Transverse colon (tissue), 4 donors: Measurements from ENCODE around the gene SPATA24. TPM values are rescaled to one million over a fixed set of nuclear protein-coding genes. Genes with fewer than 3 reads are reported as not detected.

Source experiments
- DNase-seq: peaks from one replicate; pipeline ENCODE4 v3.0.0-alpha.2; 2019
- H3K27ac ChIP-seq, 4 donors: fragments of 200-600 bp; sonication (generic); 2 replicates each; pipeline ENCODE4 v1.5.1; 2016 to 2018; ENCODE audit warnings: inconsistent platforms in 4 of 4
- H3K27me3 ChIP-seq: fragments of 200-600 bp; sonication (generic); 2 replicates; pipeline ENCODE4 v1.5.1; 2017; ENCODE audit warnings: inconsistent platforms
- H3K36me3 ChIP-seq, 4 donors: fragments of 200-600 bp; sonication (generic); 2 replicates each; pipeline ENCODE4 v1.5.1; 2017 to 2019; ENCODE audit warnings: inconsistent platforms in 4 of 4
- H3K4me1 ChIP-seq, 4 donors: fragments of 200-600 bp; sonication (generic); 2 replicates each; pipeline ENCODE4 v1.5.1; 2017 to 2020; ENCODE audit warnings: inconsistent platforms in 4 of 4
- H3K4me3 ChIP-seq, 4 donors: fragments of 200-600 bp; sonication (generic); 1 replicate in 1 of 4; 2 replicates in 3 of 4; pipeline versions ENCODE4 v1.5.1 to v1.6.1; 2017 to 2019; ENCODE audit warnings: inconsistent platforms in 4 of 4
- H3K9me3 ChIP-seq, 2 donors: fragments of 200-600 bp; sonication (generic); 2 replicates each; pipeline ENCODE4 v1.5.1; 2017 to 2019; ENCODE audit warnings: inconsistent platforms in 2 of 2
- CTCF ChIP-seq, 5 experiments: fragments of 200-600 bp in 3 of 5; fragments of 450-650 bp in 2 of 5; sonication (generic) in 3 of 5; IDR thresholded peaks; 1 replicate in 2 of 5; 2 replicates in 3 of 5; pipeline ENCODE4 v1.5.1; 2016 to 2017; ENCODE audit warnings: antibody characterized with exemption in 5 of 5, inconsistent platforms in 3 of 5, mild to moderate bottlenecking in 2 of 5, moderate library complexity in 1 of 5
- EP300 ChIP-seq: sonication (generic); formaldehyde crosslinking; IDR thresholded peaks from one replicate; pipeline ENCODE4 v1.6.1; 2017; ENCODE audit warnings: antibody characterized with exemption, low read depth
- POLR2A ChIP-seq: fragments of 450-650 bp; IDR thresholded peaks from one replicate; pipeline ENCODE4 v1.6.1; 2016; ENCODE audit warnings: antibody characterized with exemption, mild to moderate bottlenecking, moderate library complexity
- POLR2AphosphoS5 ChIP-seq, 3 donors: sonication (generic); formaldehyde crosslinking; IDR thresholded peaks; one replicate each; pipeline ENCODE4 v1.6.1; 2016; ENCODE audit warnings: antibody characterized with exemption in 3 of 3
- WGBS, 2 donors: methylation state at CpG; one replicate each; pipeline ENCODE4 v1.1.5; 2018; ENCODE audit warnings: low coverage in 1 of 2; 5-methylcytosine and 5-hydroxymethylcytosine counted together
- in situ Hi-C, 4 donors: fragments of 200-750 bp; cut with MboI; loops; one replicate each; pipeline versions ENCODE4 v1.15.0 to v1.15.1; 2017; ENCODE audit warnings: low sequenced_read_pairs in 3 of 4, low pct_ligation_motif_present in 1 of 4, low pct_unique_long_range_greater_than_20kb in 1 of 4
- intact Hi-C: fragments of 100-400 bp; cut with DNase I; formaldehyde crosslinking; loops from one replicate; pipeline ENCODE4 v1.15.1; 2023; ENCODE audit warnings: low total_unique reads
- total RNA-seq, 4 donors: library from RNA; depleted of rRNA; stranded (reverse); fragments of >200 nt; gene quantifications; one replicate each; pipeline ENCODE4 v1.1.0, GENCODE V29; 2016

The SPATA24 gene
- total RNA-seq, 4 donors from 2014 or later: 3.0 TPM; not detected in 2

DNA sequence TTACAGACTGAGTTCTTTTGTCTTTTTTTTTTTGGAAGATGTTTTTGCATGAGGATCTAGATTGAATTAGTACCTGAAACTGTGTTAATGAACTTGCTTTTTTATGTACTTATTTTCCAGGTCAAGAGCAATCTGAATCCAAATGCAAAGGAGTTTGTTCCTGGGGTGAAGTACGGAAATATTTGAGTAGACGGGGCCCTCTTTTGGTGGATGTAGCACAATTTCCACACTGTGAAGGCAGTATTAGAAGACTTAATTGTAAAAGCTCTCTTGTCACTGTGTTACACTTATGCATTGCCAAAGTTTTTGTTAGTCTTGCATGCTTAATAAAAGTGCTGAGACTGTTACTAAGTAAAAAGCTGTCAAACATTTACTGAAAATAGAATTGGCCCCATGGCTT lies 35.3 kb downstream of the SPATA24 start:
- 71 to 83% methylated on average over 2 of the region's 2 CpGs for WGBS, 2 donors
- peaks cover 4 to 10% (median 7%) of the 10 kb centered on the region in 4 donors for H3K4me1 ChIP-seq
- H3K27ac ChIP-seq: no peak overlapping the region
- no peak overlapping the region for H3K4me3 ChIP-seq
- peaks cover 0 to 46% (median 21%) of the 10 kb centered on the region in 4 donors for H3K36me3 ChIP-seq
- no peaks in the 10 kb centered on the region for H3K9me3 ChIP-seq
- H3K27me3 ChIP-seq: no peaks in the 10 kb centered on the region
- intact Hi-C loops: no loop called here
- in situ Hi-C loops: no loop called here
- DNase-seq: no peak
- TF ChIP-seq EP300: no peak
- TF ChIP-seq POLR2A: no peak
- no peak for TF ChIP-seq CTCF (IDR thresholded peaks at IDR 0.05)
- TF ChIP-seq POLR2AphosphoS5 (IDR thresholded peaks at IDR 0.05): no peak

GRCh38 chr5:139364466-139364865 lies 39.4 kb downstream of the SPATA24 start:
- in situ Hi-C loops (no loop called here), intact Hi-C loops (no loop called here)
- WGBS, 2 donors: 61 to 72% methylated on average over 2 of the region's 2 CpGs
- H3K36me3 ChIP-seq: peaks cover 0 to 44% (median 21%) of the 10 kb centered on the region in 4 donors
- H3K9me3 ChIP-seq: no peaks in the 10 kb centered on the region
- no peak overlapping the region for H3K4me3 ChIP-seq
- TF ChIP-seq POLR2A (no peak), EP300 (no peak)
- H3K27me3 ChIP-seq: no peaks in the 10 kb centered on the region
- DNase-seq: no peak
- no peaks in the 10 kb centered on the region for H3K4me1 ChIP-seq
- H3K27ac ChIP-seq: no peak overlapping the region

GRCh38 chr5:139363937-139364336 lies 40.0 kb downstream of the SPATA24 start:
- in situ Hi-C loops (no loop called here), intact Hi-C loops (no loop called here)

DNA sequence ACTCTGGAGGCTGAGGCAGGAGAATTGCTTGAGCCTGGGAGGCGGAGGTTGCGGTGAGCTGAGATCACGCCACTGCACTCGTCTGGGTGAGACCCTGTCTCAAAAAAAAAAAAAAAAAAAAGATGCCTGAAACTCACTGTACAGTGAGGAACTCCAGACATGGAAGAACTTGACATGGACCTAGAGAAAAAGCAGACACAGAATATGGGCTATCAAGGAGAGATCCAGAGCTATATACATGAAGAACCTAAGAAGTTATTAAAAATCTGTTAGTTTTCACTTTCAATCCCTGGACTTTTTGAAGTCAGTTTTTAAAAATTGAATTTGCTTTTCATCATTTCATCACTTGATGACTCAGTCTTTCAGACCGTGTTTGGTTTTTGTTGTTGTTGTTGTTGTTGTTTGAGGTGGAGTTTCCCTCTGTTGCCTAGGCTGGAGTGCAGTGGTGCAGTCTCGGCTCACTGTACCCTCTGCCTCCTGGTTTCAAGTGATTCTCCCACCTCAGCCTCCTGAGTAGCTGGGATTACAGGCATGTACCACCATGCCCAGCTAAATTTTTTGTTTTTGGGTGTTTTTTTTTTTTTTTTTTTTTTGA lies 42.0 kb downstream of the SPATA24 start:
- H3K27ac ChIP-seq: no peak overlapping the region
- peaks cover 0 to 38% (median 15%) of the 10 kb centered on the region in 4 donors for H3K36me3 ChIP-seq
- intact Hi-C loops (no loop called here), in situ Hi-C loops (no loop called here)
- peaks cover 0 to 2% (median 0%) of the 10 kb centered on the region in 4 donors for H3K4me1 ChIP-seq
- no peak for DNase-seq
- WGBS, 2 donors: 33 to 74% methylated on average over 1 to 6 of the region's 6 CpGs
- no peak overlapping the region for H3K4me3 ChIP-seq
- H3K9me3 ChIP-seq: no peaks in the 10 kb centered on the region
- TF ChIP-seq EP300 (no peak), POLR2A (no peak), POLR2AphosphoS5 (IDR thresholded peaks at IDR 0.05) (no peak), CTCF (IDR thresholded peaks at IDR 0.05) (no peak)
- H3K27me3 ChIP-seq: no peaks in the 10 kb centered on the region

More at GRCh38 chr5:139363937-139364336, 40.0 kb downstream of the SPATA24 start:
- Histone ChIP-seq H3K36me3 (peaks cover 0 to 44% (median 19%) of the 10 kb centered on the region in 4 donors), H3K4me1 (no peaks in the 10 kb centered on the region), H3K27ac (no peak overlapping the region), H3K4me3 (no peak overlapping the region), H3K27me3 (no peaks in the 10 kb centered on the region), H3K9me3 (no peaks in the 10 kb centered on the region)
- 75 to 83% methylated on average over 2 of the region's 2 CpGs for WGBS, 2 donors
- DNase-seq: no peak
- TF ChIP-seq POLR2A: no peak
- TF ChIP-seq CTCF (IDR thresholded peaks at IDR 0.05): no peak
- TF ChIP-seq POLR2AphosphoS5 (IDR thresholded peaks at IDR 0.05): no peak
- no peak for TF ChIP-seq EP300
